Activated T-cell treated with anti-CD3 and anti-CD28 coated beads, Interleukin-2, amount 50 U/mL, for 72 hours (primary cell): Measurements from ENCODE around the gene LINGO1. TPM values are rescaled to one million over a fixed set of nuclear protein-coding genes. Genes with fewer than 3 reads are reported as not detected.

Experiments
- ATAC-seq, 2 donors: fragments of 150-1000 bp; cut with Tn5 transposase; replicated peaks in 1 of 2; 2 replicates each; pipeline ENCODE4 v1.10.0; 2021; ENCODE audit warnings: moderate library complexity in 2 of 2, mild to moderate bottlenecking in 1 of 2
- DNase-seq, 2 donors: peaks; one replicate each; pipeline ENCODE4 v3.0.0; 2021 to 2022; ENCODE audit warnings: mixed read lengths in 1 of 2
- H3K27ac Mint-ChIP-seq: one replicate; pipeline ENCODE4 v1.8.0; 2022; ENCODE audit warnings: mild to moderate bottlenecking, moderate library complexity, mixed read lengths
- H3K27me3 Mint-ChIP-seq: one replicate; pipeline ENCODE4 v1.8.0; 2022; ENCODE audit warnings: low read depth, mixed read lengths
- H3K36me3 Mint-ChIP-seq, 2 donors: one replicate each; pipeline ENCODE4 v1.8.0; 2022; ENCODE audit warnings: mixed read lengths in 2 of 2, mild to moderate bottlenecking in 1 of 2; ENCODE audit not compliant: insufficient read depth in 2 of 2
- H3K4me1 Mint-ChIP-seq: one replicate; pipeline ENCODE4 v1.8.0; 2022; ENCODE audit warnings: low read depth, mixed read lengths
- H3K4me3 Mint-ChIP-seq, 2 donors: one replicate each; pipeline ENCODE4 v1.8.0; 2022; ENCODE audit warnings: mild to moderate bottlenecking in 2 of 2, mixed read lengths in 2 of 2, moderate library complexity in 2 of 2
- H3K9me3 Mint-ChIP-seq, 2 donors: one replicate each; pipeline ENCODE4 v1.8.0; 2022; ENCODE audit warnings: mixed read lengths in 2 of 2
- total RNA-seq, 2 donors: library from RNA; stranded (reverse); gene quantifications; one replicate each; pipeline ENCODE4 v1.2.3, GENCODE V29; 2022

LINGO1 gene
- total RNA-seq, 2 donors from 2014 or later = 0.17 TPM; not detected in 1

- ATAC-seq (no peak), DNase-seq (no peak)
- H3K9me3 Mint-ChIP-seq = no peaks in the 10 kb centered on the region
- H3K27ac Mint-ChIP-seq = no peak overlapping the region
- no peaks in the 10 kb centered on the region for H3K36me3 Mint-ChIP-seq
- no peak overlapping the region for H3K4me3 Mint-ChIP-seq
- H3K27me3 Mint-ChIP-seq = no peaks in the 10 kb centered on the region
- no peaks in the 10 kb centered on the region for H3K4me1 Mint-ChIP-seq
These were observed 34.1 kb downstream of the LINGO1 start for GRCh38 chr15:77598644-77599043.

- H3K27ac Mint-ChIP-seq = no peak overlapping the region
- no peaks in the 10 kb centered on the region for H3K4me1 Mint-ChIP-seq
- H3K36me3 Mint-ChIP-seq = no peaks in the 10 kb centered on the region
- H3K9me3 Mint-ChIP-seq = no peaks in the 10 kb centered on the region
- ATAC-seq (no peak), DNase-seq (no peak)
- H3K4me3 Mint-ChIP-seq = no peak overlapping the region
- H3K27me3 Mint-ChIP-seq = no peaks in the 10 kb centered on the region
These were observed 34.8 kb downstream of the LINGO1 start for GRCh38 chr15:77597804-77598453.

GRCh38 chr15:77596821-77597803 lies 35.6 kb downstream of the LINGO1 start:
- Mint-ChIP-seq H3K4me3 (no peak overlapping the region), H3K9me3 (no peaks in the 10 kb centered on the region), H3K4me1 (no peaks in the 10 kb centered on the region), H3K36me3 (no peaks in the 10 kb centered on the region), H3K27me3 (no peaks in the 10 kb centered on the region), H3K27ac (no peak overlapping the region)
- DNase-seq = no peak
- no peak for ATAC-seq

GRCh38 chr15:77595231-77595630 lies 37.5 kb downstream of the LINGO1 start:
- DNase-seq = no peak
- Mint-ChIP-seq H3K27ac (no peak overlapping the region), H3K9me3 (no peaks in the 10 kb centered on the region), H3K36me3 (no peaks in the 10 kb centered on the region), H3K4me3 (no peak overlapping the region), H3K4me1 (no peaks in the 10 kb centered on the region), H3K27me3 (peaks cover 5% of the 10 kb centered on the region)
- no peak for ATAC-seq

GRCh38 chr15:77592758-77593157 lies 40.0 kb downstream of the LINGO1 start:
- Mint-ChIP-seq H3K27ac (no peak overlapping the region), H3K4me1 (no peaks in the 10 kb centered on the region), H3K36me3 (no peaks in the 10 kb centered on the region), H3K9me3 (no peaks in the 10 kb centered on the region), H3K27me3 (peaks cover 5% of the 10 kb centered on the region), H3K4me3 (no peak overlapping the region)
- DNase-seq = no peak
- no peak for ATAC-seq

- Mint-ChIP-seq H3K4me1 (no peaks in the 10 kb centered on the region), H3K27me3 (peaks cover 5% of the 10 kb centered on the region), H3K36me3 (no peaks in the 10 kb centered on the region), H3K4me3 (no peak overlapping the region), H3K9me3 (no peaks in the 10 kb centered on the region), H3K27ac (no peak overlapping the region)
- ATAC-seq (no peak), DNase-seq (no peak)
These were observed 40.6 kb downstream of the LINGO1 start for GRCh38 chr15:77591968-77592613.

- no peak overlapping the region for H3K4me3 Mint-ChIP-seq
- peaks cover 5% of the 10 kb centered on the region for H3K27me3 Mint-ChIP-seq
- H3K4me1 Mint-ChIP-seq = no peaks in the 10 kb centered on the region
- no peak for ATAC-seq
- H3K36me3 Mint-ChIP-seq = no peaks in the 10 kb centered on the region
- H3K9me3 Mint-ChIP-seq = no peaks in the 10 kb centered on the region
- DNase-seq = no peak
- H3K27ac Mint-ChIP-seq = no peak overlapping the region
These were observed 42.9 kb downstream of the LINGO1 start for GRCh38 chr15:77589839-77590238.

GRCh38 chr15:77588126-77588525 lies 44.6 kb downstream of the LINGO1 start:
- H3K36me3 Mint-ChIP-seq = no peaks in the 10 kb centered on the region
- DNase-seq (no peak), ATAC-seq (no peak)
- no peaks in the 10 kb centered on the region for H3K4me1 Mint-ChIP-seq
- no peaks in the 10 kb centered on the region for H3K9me3 Mint-ChIP-seq
- H3K27me3 Mint-ChIP-seq = peaks cover 5% of the 10 kb centered on the region
- H3K27ac Mint-ChIP-seq = no peak overlapping the region
- H3K4me3 Mint-ChIP-seq = no peak overlapping the region

GRCh38 chr15:77584691-77585090 lies 48.0 kb downstream of the LINGO1 start:
- Mint-ChIP-seq H3K9me3 (no peaks in the 10 kb centered on the region), H3K27ac (no peak overlapping the region), H3K27me3 (no peaks in the 10 kb centered on the region), H3K4me3 (no peak overlapping the region), H3K4me1 (no peaks in the 10 kb centered on the region), H3K36me3 (no peaks in the 10 kb centered on the region)
- DNase-seq (no peak), ATAC-seq (no peak)

GRCh38 chr15:77584201-77584600 lies 48.5 kb downstream of the LINGO1 start:
- no peaks in the 10 kb centered on the region for H3K9me3 Mint-ChIP-seq
- no peaks in the 10 kb centered on the region for H3K36me3 Mint-ChIP-seq
- H3K27ac Mint-ChIP-seq = no peak overlapping the region
- H3K4me1 Mint-ChIP-seq = no peaks in the 10 kb centered on the region
- no peak overlapping the region for H3K4me3 Mint-ChIP-seq
- no peak for DNase-seq
- ATAC-seq = no peak
- H3K27me3 Mint-ChIP-seq = no peaks in the 10 kb centered on the region

GRCh38 chr15:77582763-77583162 lies 49.9 kb downstream of the LINGO1 start:
- DNase-seq (no peak), ATAC-seq (no peak)
- Mint-ChIP-seq H3K36me3 (no peaks in the 10 kb centered on the region), H3K4me3 (no peak overlapping the region), H3K4me1 (no peaks in the 10 kb centered on the region), H3K9me3 (no peaks in the 10 kb centered on the region), H3K27ac (no peak overlapping the region), H3K27me3 (no peaks in the 10 kb centered on the region)

GRCh38 chr15:77581896-77582569 lies 50.7 kb downstream of the LINGO1 start:
- Mint-ChIP-seq H3K27me3 (no peaks in the 10 kb centered on the region), H3K36me3 (no peaks in the 10 kb centered on the region), H3K9me3 (no peaks in the 10 kb centered on the region), H3K4me1 (no peaks in the 10 kb centered on the region), H3K27ac (no peak overlapping the region), H3K4me3 (no peak overlapping the region)
- DNase-seq = no peak
- ATAC-seq = no peak
